C4-2B (cell line): ENCODE data around the gene CACNA2D3.

Experiments used
- ZFX ChIP-seq: fragments of 450-650 bp; IDR thresholded peaks from 2 replicates; pipeline ENCODE4 v1.6.1; 2017
- TF ChIP-seq, protein P1 (sequence below): fragments of 450-650 bp; conservative IDR thresholded peaks from 2 replicates; pipeline ENCODE4 v1.5.1; 2017; ENCODE audit warnings: mild to moderate bottlenecking

- TF ChIP-seq, protein P1, sequence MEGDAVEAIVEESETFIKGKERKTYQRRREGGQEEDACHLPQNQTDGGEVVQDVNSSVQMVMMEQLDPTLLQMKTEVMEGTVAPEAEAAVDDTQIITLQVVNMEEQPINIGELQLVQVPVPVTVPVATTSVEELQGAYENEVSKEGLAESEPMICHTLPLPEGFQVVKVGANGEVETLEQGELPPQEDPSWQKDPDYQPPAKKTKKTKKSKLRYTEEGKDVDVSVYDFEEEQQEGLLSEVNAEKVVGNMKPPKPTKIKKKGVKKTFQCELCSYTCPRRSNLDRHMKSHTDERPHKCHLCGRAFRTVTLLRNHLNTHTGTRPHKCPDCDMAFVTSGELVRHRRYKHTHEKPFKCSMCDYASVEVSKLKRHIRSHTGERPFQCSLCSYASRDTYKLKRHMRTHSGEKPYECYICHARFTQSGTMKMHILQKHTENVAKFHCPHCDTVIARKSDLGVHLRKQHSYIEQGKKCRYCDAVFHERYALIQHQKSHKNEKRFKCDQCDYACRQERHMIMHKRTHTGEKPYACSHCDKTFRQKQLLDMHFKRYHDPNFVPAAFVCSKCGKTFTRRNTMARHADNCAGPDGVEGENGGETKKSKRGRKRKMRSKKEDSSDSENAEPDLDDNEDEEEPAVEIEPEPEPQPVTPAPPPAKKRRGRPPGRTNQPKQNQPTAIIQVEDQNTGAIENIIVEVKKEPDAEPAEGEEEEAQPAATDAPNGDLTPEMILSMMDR: no peak
- no peak for TF ChIP-seq ZFX
These were observed 498.8 kb downstream of the CACNA2D3 start for GRCh38 chr3:54621184-54621583.
